ENCODE measurements around the gene BAX. TPM values are rescaled to one million over a fixed set of nuclear protein-coding genes. Genes with fewer than 3 reads are reported as not detected.
A peak's percentile ranks its signal among the peaks of the same experiment; 100 is the strongest.

The BAX gene
- total RNA-seq, 1 donor from 2014 or later = 292 TPM

DNA sequence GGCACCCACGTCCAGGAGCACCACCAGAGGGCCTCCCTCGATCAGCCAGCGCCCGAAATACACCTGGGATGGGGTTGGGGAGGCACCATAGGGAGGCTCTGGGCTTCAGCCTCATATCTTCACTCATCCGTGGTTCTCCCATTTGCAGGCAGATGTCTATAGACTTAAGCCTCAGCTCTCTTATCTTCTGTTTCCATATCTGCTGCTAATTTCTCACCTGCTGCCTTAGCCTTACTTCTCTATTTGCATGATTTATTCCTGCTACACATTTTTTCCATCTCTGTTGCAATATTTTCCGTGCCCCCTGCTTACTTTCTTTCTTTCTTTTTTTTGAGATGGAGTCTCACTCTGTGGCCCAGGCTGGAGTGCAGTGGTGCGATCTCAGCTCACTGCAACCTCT, 32.6 kb downstream of the BAX start:
- Mint-ChIP-seq H3K4me1 (ENCODE audit: low read depth) (peaks cover 21% of the 10 kb centered on the region), H3K4me3 (no peak overlapping the region), H3K27me3 (ENCODE audit: insufficient read depth) (no peaks in the 10 kb centered on the region), H3K27ac (peak overlapping the region; percentile 75), H3K9me3 (no peaks in the 10 kb centered on the region), H3K36me3 (ENCODE audit: low read depth) (peaks cover 26% of the 10 kb centered on the region)
- intact Hi-C loops (cut with micrococcal nuclease) = no loop called here
- DNase-seq (ENCODE audit: low spot score) = no peak

GRCh38 chr19:48988286-48988685, 33.6 kb downstream of the BAX start:
- Mint-ChIP-seq H3K4me3 (no peak overlapping the region), H3K4me1 (ENCODE audit: low read depth) (peaks cover 24% of the 10 kb centered on the region), H3K9me3 (no peaks in the 10 kb centered on the region), H3K27ac (no peak overlapping the region), H3K36me3 (ENCODE audit: low read depth) (peaks cover 24% of the 10 kb centered on the region), H3K27me3 (ENCODE audit: insufficient read depth) (no peaks in the 10 kb centered on the region)
- intact Hi-C loops (cut with micrococcal nuclease) = no loop called here
- no peak for DNase-seq (ENCODE audit: low spot score)

GRCh38 chr19:48988860-48989259, 34.2 kb downstream of the BAX start:
- Mint-ChIP-seq H3K4me1 (ENCODE audit: low read depth) (peaks cover 27% of the 10 kb centered on the region), H3K4me3 (no peak overlapping the region), H3K9me3 (no peaks in the 10 kb centered on the region), H3K27me3 (ENCODE audit: insufficient read depth) (no peaks in the 10 kb centered on the region), H3K27ac (peak overlapping the region; percentile 53), H3K36me3 (ENCODE audit: low read depth) (peaks cover 25% of the 10 kb centered on the region)
- no peak for DNase-seq (ENCODE audit: low spot score)
- intact Hi-C loops (cut with micrococcal nuclease) = no loop called here

- no peak for DNase-seq (ENCODE audit: low spot score)
- Mint-ChIP-seq H3K36me3 (ENCODE audit: low read depth) (peaks cover 26% of the 10 kb centered on the region), H3K27ac (no peak overlapping the region), H3K4me3 (no peak overlapping the region), H3K27me3 (ENCODE audit: insufficient read depth) (no peaks in the 10 kb centered on the region), H3K9me3 (no peaks in the 10 kb centered on the region), H3K4me1 (ENCODE audit: low read depth) (peaks cover 37% of the 10 kb centered on the region)
- intact Hi-C loops (cut with micrococcal nuclease) = loop anchor here (5.0 kb wide), 3 partner anchors 43 to 662 kb away; partner anchors contain the start of genes CGB2 and EMP3
Observed at GRCh38 chr19:48989701-48990291, 35.1 kb downstream of the BAX start.

GRCh38 chr19:48990400-48990799, 35.7 kb downstream of the BAX start:
- Mint-ChIP-seq H3K4me3 (peak overlapping the region; percentile 12), H3K36me3 (ENCODE audit: low read depth) (peaks cover 26% of the 10 kb centered on the region), H3K27me3 (ENCODE audit: insufficient read depth) (no peaks in the 10 kb centered on the region), H3K4me1 (ENCODE audit: low read depth) (peaks cover 43% of the 10 kb centered on the region), H3K27ac (peak overlapping the region; percentile 2), H3K9me3 (no peaks in the 10 kb centered on the region)
- intact Hi-C loops (cut with micrococcal nuclease) = loop anchor here (5.0 kb wide), 3 partner anchors 42 to 663 kb away; partner anchors contain the start of genes CGB2 and EMP3
- DNase-seq (ENCODE audit: low spot score) = no peak

- Mint-ChIP-seq H3K27ac (peak overlapping the region; percentile 22), H3K9me3 (no peaks in the 10 kb centered on the region), H3K27me3 (ENCODE audit: insufficient read depth) (no peaks in the 10 kb centered on the region), H3K36me3 (ENCODE audit: low read depth) (peaks cover 25% of the 10 kb centered on the region), H3K4me3 (peak overlapping the region; percentile 12), H3K4me1 (ENCODE audit: low read depth) (peaks cover 43% of the 10 kb centered on the region)
- no peak for DNase-seq (ENCODE audit: low spot score)
- intact Hi-C loops (cut with micrococcal nuclease) = loop anchor here (5.0 kb wide), 3 partner anchors 41 to 664 kb away; partner anchors contain the start of genes CGB2 and EMP3
Observed at GRCh38 chr19:48991011-48991609, 36.4 kb downstream of the BAX start.

DNA sequence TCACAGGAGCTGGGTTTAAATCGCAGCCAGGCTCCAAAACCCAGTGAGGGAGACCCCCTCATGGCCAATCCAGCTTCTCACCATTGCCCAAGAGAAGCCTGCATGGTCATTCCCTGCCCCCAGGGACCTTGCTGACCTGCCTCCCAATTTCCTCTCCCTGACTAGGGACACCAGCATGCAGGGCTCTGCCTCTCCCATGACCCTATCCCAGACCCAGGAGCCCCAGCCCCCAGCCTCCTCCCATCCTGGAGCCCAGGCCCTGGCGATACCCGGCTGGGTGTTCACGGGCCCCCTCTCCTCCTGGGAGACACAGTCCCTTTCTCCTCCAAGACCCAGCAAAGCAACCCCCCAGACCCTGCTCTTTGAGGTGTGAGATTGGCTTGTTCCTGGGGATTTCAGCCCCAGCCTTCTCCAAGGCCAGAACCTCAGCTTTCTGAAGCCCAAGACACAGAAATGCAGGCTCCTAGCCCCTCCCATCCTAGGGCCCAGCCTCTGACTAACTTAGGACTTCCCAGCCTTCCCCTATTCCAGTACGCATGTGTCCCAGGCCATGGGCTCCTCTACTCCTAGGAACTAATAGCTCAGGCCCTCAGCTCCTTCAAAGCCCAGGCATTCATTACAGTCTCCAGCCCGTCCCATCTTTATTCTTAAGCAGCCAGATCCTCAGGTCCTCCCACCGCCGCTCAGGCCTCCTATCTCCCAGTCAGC, 37.4 kb downstream of the BAX start:
- intact Hi-C loops (cut with micrococcal nuclease) = loop anchor here (2.0 to 5.0 kb wide), 7 partner anchors 40 to 665 kb away; partner anchors contain the start of genes C19orf73, CGB2, DBP and EMP3

GRCh38 chr19:48992581-48993174, 38.0 kb downstream of the BAX start:
- peaks cover 43% of the 10 kb centered on the region for H3K4me1 Mint-ChIP-seq (ENCODE audit: low read depth)
- DNase-seq (ENCODE audit: low spot score) = no peak
- H3K27me3 Mint-ChIP-seq (ENCODE audit: insufficient read depth) = no peaks in the 10 kb centered on the region
- no peaks in the 10 kb centered on the region for H3K9me3 Mint-ChIP-seq
- intact Hi-C loops (cut with micrococcal nuclease) = loop anchor here (1.0 to 5.0 kb wide), 18 partner anchors 27 to 665 kb away; partner anchors contain the start of genes ALDH16A1, BAX, BCAT2 and C19orf73
- H3K27ac Mint-ChIP-seq = peak overlapping the region; percentile 96
- peaks cover 24% of the 10 kb centered on the region for H3K36me3 Mint-ChIP-seq (ENCODE audit: low read depth)
- H3K4me3 Mint-ChIP-seq = peak overlapping the region; percentile 94

More for the DNA sequence above, 37.4 kb downstream of the BAX start:
- H3K9me3 Mint-ChIP-seq = no peaks in the 10 kb centered on the region
- H3K4me3 Mint-ChIP-seq = peak overlapping the region; percentile 94
- peak overlapping the region; percentile 96 for H3K27ac Mint-ChIP-seq
- H3K36me3 Mint-ChIP-seq (ENCODE audit: low read depth) = peaks cover 26% of the 10 kb centered on the region
- DNase-seq (ENCODE audit: low spot score) = no peak
- H3K27me3 Mint-ChIP-seq (ENCODE audit: insufficient read depth) = no peaks in the 10 kb centered on the region
- H3K4me1 Mint-ChIP-seq (ENCODE audit: low read depth) = peaks cover 43% of the 10 kb centered on the region

DNA sequence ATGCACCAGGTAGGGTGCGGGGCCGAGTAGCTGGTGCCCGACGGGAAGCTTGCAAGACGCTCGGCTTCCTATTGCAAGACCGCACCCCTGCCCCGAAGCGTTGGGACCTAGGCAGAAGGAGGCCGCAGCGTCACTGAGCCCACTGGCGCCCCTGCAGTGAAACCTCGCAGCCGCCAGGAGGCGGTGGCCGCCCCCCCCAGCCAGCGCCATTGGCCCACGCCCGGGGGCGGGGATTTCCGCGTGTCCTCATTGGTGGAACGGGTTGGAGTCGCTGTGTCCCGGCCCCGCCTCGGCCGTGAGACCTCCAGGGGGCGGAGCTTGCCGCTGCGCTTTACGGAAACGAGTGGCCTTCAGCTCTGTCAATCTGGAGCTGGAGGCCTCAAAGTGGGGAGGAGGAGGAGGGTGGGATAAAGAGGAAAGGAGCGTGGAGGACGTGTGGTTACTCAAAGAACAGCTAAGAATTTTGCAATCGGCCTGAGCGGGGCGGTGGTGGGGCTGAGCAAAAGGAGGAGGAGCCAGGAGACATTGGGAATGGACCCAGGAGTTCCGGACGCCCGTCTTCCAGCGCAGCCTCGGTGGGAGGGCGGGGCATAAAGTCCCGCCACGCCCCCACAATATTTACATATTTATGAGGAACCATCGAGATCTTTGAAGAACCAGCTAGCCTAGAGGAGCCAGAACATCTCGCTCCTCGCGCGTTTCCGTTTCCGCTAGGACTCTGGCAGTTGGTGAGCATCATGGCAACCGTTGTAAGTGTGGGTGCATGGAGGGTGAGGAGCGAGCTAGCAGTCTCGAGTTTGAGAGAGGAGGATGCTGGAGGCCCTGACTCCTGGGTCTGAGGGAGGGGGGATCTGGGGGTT, 38.7 kb downstream of the BAX start, which contains the start of the genes GYS1 and RUVBL2:
Gene GYS1 (minus strand): TSS at position 135 of the 860 bp plus-strand sequence. CDS start 197 bp downstream, outside the sequence.
Gene RUVBL2 (plus strand): TSS at position 713 of the 860 bp plus-strand sequence. CDS start 25 bp downstream, at position 738.
- Mint-ChIP-seq H3K36me3 (ENCODE audit: low read depth) (peaks cover 20% of the 10 kb centered on the region), H3K9me3 (no peaks in the 10 kb centered on the region)
- DNase-seq (ENCODE audit: low spot score) = peak; percentile 99

GRCh38 chr19:48994035-48994386, 39.3 kb downstream of the BAX start:
- peak overlapping the region; percentile 94 for H3K4me3 Mint-ChIP-seq
- intact Hi-C loops (cut with micrococcal nuclease) = loop anchor here (5.0 kb wide), 3 partner anchors 38 to 667 kb away; partner anchors contain the start of genes CGB2 and EMP3
- H3K9me3 Mint-ChIP-seq = no peaks in the 10 kb centered on the region
- no peaks in the 10 kb centered on the region for H3K27me3 Mint-ChIP-seq (ENCODE audit: insufficient read depth)
- peaks cover 35% of the 10 kb centered on the region for H3K4me1 Mint-ChIP-seq (ENCODE audit: low read depth)
- DNase-seq (ENCODE audit: low spot score) = no peak
- H3K36me3 Mint-ChIP-seq (ENCODE audit: low read depth) = peaks cover 15% of the 10 kb centered on the region
- H3K27ac Mint-ChIP-seq = peak overlapping the region; percentile 96

More for the DNA sequence above, 38.7 kb downstream of the BAX start, which contains the start of the genes GYS1 and RUVBL2:
- intact Hi-C loops (cut with micrococcal nuclease) = loop anchor here (1.0 to 5.0 kb wide), 18 partner anchors 26 to 666 kb away; partner anchors contain the start of genes ALDH16A1, BAX, BCAT2 and C19orf73
- Mint-ChIP-seq H3K4me1 (ENCODE audit: low read depth) (peaks cover 38% of the 10 kb centered on the region), H3K27ac (peak within 1 kb of the TSS; percentile 96), H3K27me3 (ENCODE audit: insufficient read depth) (no peaks in the 10 kb centered on the region), H3K4me3 (peak within 1 kb of the TSS; percentile 94)

- H3K36me3 Mint-ChIP-seq (ENCODE audit: low read depth) = peaks cover 19% of the 10 kb centered on the region
Observed at GRCh38 chr19:48997972-48998371, 43.3 kb downstream of the BAX start.

More at GRCh38 chr19:48997972-48998371, 43.3 kb downstream of the BAX start:
- H3K9me3 Mint-ChIP-seq = no peaks in the 10 kb centered on the region
- intact Hi-C loops (cut with micrococcal nuclease) = no loop called here
- no peak overlapping the region for H3K4me3 Mint-ChIP-seq
- peaks cover 31% of the 10 kb centered on the region for H3K4me1 Mint-ChIP-seq (ENCODE audit: low read depth)
- H3K27me3 Mint-ChIP-seq (ENCODE audit: insufficient read depth) = no peaks in the 10 kb centered on the region
- peak overlapping the region; percentile 24 for H3K27ac Mint-ChIP-seq
- DNase-seq (ENCODE audit: low spot score) = peak; percentile 38
